HepG2 (cell line): ENCODE measurements around the gene TRIM67. TPM values are rescaled to one million over a fixed set of nuclear protein-coding genes. Genes with fewer than 3 reads are reported as not detected.

ENCODE experiments used
- AHR ChIP-seq: IDR thresholded peaks from 2 replicates; pipeline ENCODE4 v1.6.1; 2018; ENCODE audit warnings: missing genetic modification reagents, missing compliant biosample characterization
- BRCA1 ChIP-seq: sonication (generic); formaldehyde crosslinking; IDR thresholded peaks from 2 replicates; pipeline ENCODE4 v1.4.0; 2020; ENCODE audit warnings: missing genetic modification reagents
- EP300 ChIP-seq, 3 experiments: sonication (generic) in 1 of 3; formaldehyde crosslinking in 1 of 3; IDR thresholded peaks; 2 replicates each; pipeline versions ENCODE4 v1.5.1 to v1.6.1; 2011 to 2020; ENCODE audit warnings: low read depth in 2 of 3, low read length in 2 of 3, borderline replicate concordance in 1 of 3, improper control_type of control experiment in 1 of 3, mild to moderate bottlenecking in 1 of 3, missing genetic modification reagents in 1 of 3, moderate library complexity in 1 of 3
- GABPB1 ChIP-seq: IDR thresholded peaks from 2 replicates; pipeline ENCODE4 v1.6.1; 2016; ENCODE audit warnings: mild to moderate bottlenecking, missing genetic modification reagents, moderate library complexity, missing compliant biosample characterization
- KAT8 ChIP-seq: IDR thresholded peaks from 2 replicates; pipeline ENCODE4 v1.6.1; 2016; ENCODE audit warnings: missing genetic modification reagents, missing compliant biosample characterization
- MED1 ChIP-seq: sonication (generic); formaldehyde crosslinking; IDR thresholded peaks from 2 replicates; pipeline ENCODE4 v1.4.0; 2020; ENCODE audit warnings: missing genetic modification reagents
- NFE2 ChIP-seq: sonication (generic); formaldehyde crosslinking; IDR thresholded peaks from 2 replicates; pipeline ENCODE4 v1.4.0; 2020; ENCODE audit warnings: missing genetic modification reagents
- ONECUT2 ChIP-seq: sonication (generic); formaldehyde crosslinking; IDR thresholded peaks from 2 replicates; pipeline ENCODE4 v1.4.0; 2020; ENCODE audit warnings: missing genetic modification reagents
- POLR2AphosphoS5 ChIP-seq: IDR thresholded peaks from 2 replicates; pipeline ENCODE4 v1.6.1; 2012; ENCODE audit warnings: low read depth, low read length
- SKIL ChIP-seq: sonication (generic); formaldehyde crosslinking; IDR thresholded peaks from 2 replicates; pipeline ENCODE4 v1.8.0; 2022; ENCODE audit warnings: missing genetic modification reagents, mild to moderate bottlenecking, moderate library complexity, borderline replicate concordance
- SOX6 ChIP-seq, 2 experiments: fragments of 450-650 bp in 1 of 2; sonication (generic) in 1 of 2; formaldehyde crosslinking in 1 of 2; IDR thresholded peaks; 2 replicates each; pipeline versions ENCODE4 v1.4.0 to v1.6.1; 2017 to 2020; ENCODE audit warnings: antibody characterized with exemption in 1 of 2, mild to moderate bottlenecking in 1 of 2, missing genetic modification reagents in 1 of 2
- STAG1 ChIP-seq: sonication (generic); formaldehyde crosslinking; IDR thresholded peaks from 2 replicates; pipeline ENCODE4 v1.4.0; 2020; ENCODE audit warnings: missing genetic modification reagents
- TAF15 ChIP-seq: fragments of 200-400 bp; formaldehyde crosslinking; IDR thresholded peaks from one replicate; pipeline ENCODE4 v1.6.1; 2018; ENCODE audit warnings: mild to moderate bottlenecking, low read depth, low read length; ENCODE audit not compliant: poor library complexity, severe bottlenecking
- ZBTB10 ChIP-seq: sonication (generic); formaldehyde crosslinking; IDR thresholded peaks from 2 replicates; pipeline ENCODE4 v1.4.0; 2020; ENCODE audit warnings: missing genetic modification reagents, borderline replicate concordance
- ZBTB34 ChIP-seq: sonication (generic); formaldehyde crosslinking; IDR thresholded peaks from 2 replicates; pipeline ENCODE4 v1.8.0; 2022; ENCODE audit warnings: mild to moderate bottlenecking, missing genetic modification reagents
- ZBTB37 ChIP-seq: sonication (generic); formaldehyde crosslinking; IDR thresholded peaks from 2 replicates; pipeline ENCODE4 v1.4.0; 2020; ENCODE audit warnings: mild to moderate bottlenecking, missing genetic modification reagents
- ZFP37 ChIP-seq: sonication (generic); formaldehyde crosslinking; IDR thresholded peaks from 2 replicates; pipeline ENCODE4 v1.4.0; 2020; ENCODE audit warnings: missing genetic modification reagents, borderline replicate concordance
- ZNF12 ChIP-seq: sonication (generic); formaldehyde crosslinking; IDR thresholded peaks from 2 replicates; pipeline ENCODE4 v1.5.0; 2020; ENCODE audit warnings: missing genetic modification reagents
- ZNF724P ChIP-seq: sonication (generic); formaldehyde crosslinking; IDR thresholded peaks from 2 replicates; pipeline ENCODE4 v1.8.0; 2022; ENCODE audit warnings: missing genetic modification reagents, borderline replicate concordance
- polyA plus RNA-seq, 8 experiments: library from polyadenylated mRNA; depleted of rRNA in 3 of 8; stranded (reverse) in 7 of 8; unstranded in 1 of 8; fragments of >200 nt; fragmentation: Illumina TruSeq in 4 of 8; extraction: Trizol in 4 of 8; gene quantifications; 2 replicates each; pipeline versions ENCODE4 v1.2.1 to v1.2.3, GENCODE V29; 2011 to 2016; ENCODE audit warnings: low read depth in 4 of 8, missing spikeins in 1 of 8, mixed read lengths in 1 of 8; ENCODE audit not compliant: insufficient read depth in 1 of 8
- total RNA-seq, 5 experiments: library from RNA; depleted of rRNA; stranded (reverse); fragments of >200 nt; fragmentation: Illumina TruSeq; extraction: Trizol; gene quantifications; 2 replicates each; pipeline ENCODE4 v1.2.3, GENCODE V29; 2016; ENCODE audit warnings: low read depth in 1 of 5

The TRIM67 gene
- total and polyA plus RNA-seq, 2 of the 13 experiments (the other 11 are each of a cell fraction or from before 2014, with no cell fraction given): not detected

- TF ChIP-seq ONECUT2 (CRISPR knock-in tag) (no peak), AHR (CRISPR knock-in tag) (no peak), TAF15 (no peak), SKIL (CRISPR knock-in tag) (no peak), GABPB1 (CRISPR knock-in tag) (no peak), SOX6 (IDR thresholded peaks at IDR 0.05) (no peak), SOX6 (CRISPR knock-in tag; IDR thresholded peaks at IDR 0.05) (peak; percentile 73; the same call in 1 of the 2 replicates), STAG1 (CRISPR knock-in tag) (no peak), NFE2 (no peak), ZBTB34 (CRISPR knock-in tag) (no peak), ZNF724P (CRISPR knock-in tag) (no peak), POLR2AphosphoS5 (no peak), BRCA1 (CRISPR knock-in tag) (no peak), KAT8 (CRISPR knock-in tag) (peak; percentile 61), ZBTB37 (no peak), EP300 (IDR thresholded peaks at IDR 0.05; ENCODE audit: low read depth in 2 of 2, low read length in 2 of 2) (peak in 1 of 2 experiments; percentile 85; a peak in 2 of 4 replicates), EP300 (CRISPR knock-in tag; IDR thresholded peaks at IDR 0.05; ENCODE audit: borderline replicate concordance) (peak; percentile 77), ZNF12 (CRISPR knock-in tag) (no peak), MED1 (CRISPR knock-in tag) (peak; percentile 54; the same call in 1 of the 2 replicates), ZFP37 (no peak), ZBTB10 (CRISPR knock-in tag) (no peak)
These were observed 74.3 kb downstream of the TRIM67 start (continued) for GRCh38 chr1:231236208-231236591.
